ENCODE data around the gene KCNJ13.

- TF ChIP-seq CTCF (conservative IDR thresholded peaks at IDR 0.05; ENCODE audit: low read length) = no peak
- no peak for TF ChIP-seq EZH2phosphoT487 (IDR thresholded peaks at IDR 0.05; ENCODE audit: borderline replicate concordance, low read depth, low read length)
Measured at GRCh38 chr2:232816657-232817056, 40.3 kb upstream of the KCNJ13 start.
